Brain microvascular endothelial cell (primary cell): ENCODE measurements around the gene LYRM7.
A peak's percentile ranks its signal among the peaks of the same experiment; 100 is the strongest.

Experiments
- DNase-seq: peaks from one replicate; pipeline ENCODE4 v3.0.0-alpha.2; 2020
- H3K27ac ChIP-seq: fragments of 250-450 bp; sonication (Bioruptor Pico); 2 replicates; pipeline ENCODE4 v1.5.1; 2020; ENCODE audit warnings: mild to moderate bottlenecking, moderate library complexity
- H3K27me3 ChIP-seq: fragments of 250-450 bp; sonication (Bioruptor Pico); replicated peaks from 2 replicates; pipeline ENCODE4 v1.5.1; 2020; ENCODE audit warnings: mild to moderate bottlenecking
- H3K36me3 ChIP-seq: fragments of 250-450 bp; sonication (Bioruptor Pico); replicated peaks from 2 replicates; pipeline ENCODE4 v1.5.1; 2020; ENCODE audit warnings: mild to moderate bottlenecking
- H3K4me3 ChIP-seq: 2 replicates; pipeline ENCODE4 v1.5.1; 2011; ENCODE audit warnings: low read depth, mild to moderate bottlenecking, control low read depth, low read length, moderate library complexity
- CTCF ChIP-seq: IDR thresholded peaks from 2 replicates; pipeline ENCODE4 v1.5.1; 2011; ENCODE audit warnings: low read depth, mild to moderate bottlenecking, moderate library complexity, low read length, control low read depth, inconsistent platforms; ENCODE audit errors: missing control alignments
- in situ Hi-C: cut with HindIII; loops from 2 replicates; pipeline ENCODE4 v1.10.0; 2017; ENCODE audit warnings: low sequenced_read_pairs, low pct_ligation_motif_present

The LYRM7 gene

GRCh38 chr5:131229623-131230022 lies 58.9 kb downstream of the LYRM7 start:
- no peak overlapping the region for H3K27ac ChIP-seq
- H3K4me3 ChIP-seq: no peak overlapping the region
- no peak for DNase-seq
- no peaks in the 10 kb centered on the region for H3K36me3 ChIP-seq
- H3K27me3 ChIP-seq: no peaks in the 10 kb centered on the region
- in situ Hi-C loops: no loop called here
- TF ChIP-seq CTCF: no peak

GRCh38 chr5:131230406-131230805 lies 59.7 kb downstream of the LYRM7 start:
- no peak overlapping the region for H3K27ac ChIP-seq
- in situ Hi-C loops: no loop called here
- TF ChIP-seq CTCF: no peak

GRCh38 chr5:131239686-131240085 lies 68.9 kb downstream of the LYRM7 start:
- in situ Hi-C loops: no loop called here
- TF ChIP-seq CTCF: no peak
- H3K27ac ChIP-seq: no peak overlapping the region
- no peaks in the 10 kb centered on the region for H3K36me3 ChIP-seq
- no peaks in the 10 kb centered on the region for H3K27me3 ChIP-seq
- no peak overlapping the region for H3K4me3 ChIP-seq
- DNase-seq: no peak

More at GRCh38 chr5:131230406-131230805, 59.7 kb downstream of the LYRM7 start:
- no peaks in the 10 kb centered on the region for H3K36me3 ChIP-seq
- no peak for DNase-seq
- no peak overlapping the region for H3K4me3 ChIP-seq
- H3K27me3 ChIP-seq: no peaks in the 10 kb centered on the region

- DNase-seq: peak; percentile 89
- peak overlapping the region; percentile 25 for H3K27ac ChIP-seq
- in situ Hi-C loops: no loop called here
- no peak for TF ChIP-seq CTCF
- no peaks in the 10 kb centered on the region for H3K36me3 ChIP-seq
- no peak overlapping the region for H3K4me3 ChIP-seq
- no peaks in the 10 kb centered on the region for H3K27me3 ChIP-seq
Observed at GRCh38 chr5:131242728-131243255, 72.0 kb downstream of the LYRM7 start.

GRCh38 chr5:131245312-131245711 lies 74.6 kb downstream of the LYRM7 start:
- Histone ChIP-seq H3K27me3 (no peaks in the 10 kb centered on the region), H3K4me3 (no peak overlapping the region), H3K36me3 (no peaks in the 10 kb centered on the region), H3K27ac (no peak overlapping the region)
- in situ Hi-C loops: no loop called here
- no peak for TF ChIP-seq CTCF
- DNase-seq: no peak

- in situ Hi-C loops: no loop called here
- no peak for DNase-seq
- Histone ChIP-seq H3K27ac (no peak overlapping the region), H3K36me3 (no peaks in the 10 kb centered on the region), H3K4me3 (no peak overlapping the region), H3K27me3 (no peaks in the 10 kb centered on the region)
- no peak for TF ChIP-seq CTCF
Observed at GRCh38 chr5:131245948-131246347, 75.2 kb downstream of the LYRM7 start.
